HepG2 (cell line): ENCODE data around the gene NEURL1. TPM values are rescaled to one million over a fixed set of nuclear protein-coding genes. Genes with fewer than 3 reads are reported as not detected.
A peak's percentile ranks its signal among the peaks of the same experiment; 100 is the strongest.

Source experiments
- ATAC-seq: fragments of 200-7000 bp; cut with Tn5 transposase; 3 replicates; pipeline ENCODE4 v1.9.1; 2020; ENCODE audit warnings: mild to moderate bottlenecking, moderate library complexity
- BruUV-seq: library from RNA; stranded (reverse); fragments of 400-500 nt; replicated peaks from 2 replicates; lab custom pipeline; 2021; lab: Mats Ljungman, UMichigan
- CTCF ChIA-PET: fragments of 300-600 bp; formaldehyde crosslinking; extraction: SDS; loops from one replicate; lab custom pipeline; 2021; ENCODE audit warnings: low total read pairs, inconsistent platforms, low intra/inter-chr PET ratio; lab: Yijun Ruan, JAX
- POLR2A ChIA-PET: fragments of 350-600 bp; sonication (Branson Sonifier 250); formaldehyde crosslinking; loops from one replicate; lab custom pipeline; 2020; ENCODE audit warnings: antibody characterized with exemption, inconsistent platforms; lab: Yijun Ruan, JAX
- DNase-seq: peaks from one replicate; pipeline ENCODE4 v3.0.0-alpha.2; 2015; ENCODE audit warnings: low spot score
- FAIRE-seq: peaks from 3 replicates; lab custom pipeline; 2011; peaks lifted over from hg19 to GRCh38; lab: Jason Lieb, UNC
- H2AFZ ChIP-seq: one replicate; pipeline ENCODE4 v1.6.1; 2011; ENCODE audit warnings: low read length, inconsistent platforms
- H3K27ac ChIP-seq: fragments of 300-600 bp; 3 replicates; pipeline ENCODE4 v1.8.0; 2011; ENCODE audit warnings: mixed run types, mild to moderate bottlenecking, mixed read lengths, low read length, inconsistent platforms; ENCODE audit not compliant: insufficient read depth; ENCODE audit errors: extremely low read length
- H3K27me3 ChIP-seq, 2 experiments: fragments of 200-600 bp in 1 of 2; 2 replicates in 1 of 2; 3 replicates in 1 of 2; pipeline versions ENCODE4 v1.6.0 to v1.8.0; 2011; ENCODE audit warnings: low read length in 2 of 2, mild to moderate bottlenecking in 2 of 2, moderate library complexity in 2 of 2, inconsistent platforms in 1 of 2; ENCODE audit not compliant: insufficient read depth in 2 of 2, control insufficient read depth in 1 of 2
- H3K36me3 ChIP-seq, 2 experiments: fragments of 200-600 bp in 1 of 2; replicated peaks in 1 of 2; 2 replicates in 1 of 2; 3 replicates in 1 of 2; pipeline versions ENCODE4 v1.5.1 to v1.8.0; 2011; ENCODE audit warnings: low read length in 2 of 2, inconsistent platforms in 1 of 2; ENCODE audit not compliant: insufficient read depth in 2 of 2, control insufficient read depth in 1 of 2
- H3K4me1 ChIP-seq: 2 replicates; pipeline ENCODE4 v1.5.1; 2012; ENCODE audit warnings: low read length, inconsistent platforms; ENCODE audit not compliant: insufficient read depth
- H3K4me2 ChIP-seq: 2 replicates; pipeline ENCODE4 v1.6.0; 2011; ENCODE audit warnings: low read depth, low read length, inconsistent platforms
- H3K4me3 ChIP-seq, 3 experiments: fragments of 200-600 bp in 1 of 3; sonication (generic), shearing (Covaris generic) in 1 of 3; replicated peaks in 1 of 3; 2 replicates each; pipeline ENCODE4 v1.5.1; 2011 to 2016; ENCODE audit warnings: low read length in 3 of 3, inconsistent platforms in 2 of 3, low read depth in 2 of 3, mild to moderate bottlenecking in 2 of 3, control low read depth in 1 of 3, mixed read lengths in 1 of 3; ENCODE audit not compliant: insufficient read depth in 1 of 3
- H3K79me2 ChIP-seq: one replicate; pipeline ENCODE4 v1.6.1; 2011; ENCODE audit warnings: low read length, inconsistent platforms; ENCODE audit not compliant: insufficient read depth
- H3K9ac ChIP-seq: 2 replicates; pipeline ENCODE4 v1.6.0; 2011; ENCODE audit warnings: mild to moderate bottlenecking, low read depth, low read length, inconsistent platforms; ENCODE audit not compliant: insufficient read depth
- H3K9me3 ChIP-seq: 2 replicates; pipeline ENCODE4 v1.5.1; 2012; ENCODE audit warnings: mild to moderate bottlenecking, low read length
- H4K20me1 ChIP-seq: 2 replicates; pipeline ENCODE4 v1.6.0; 2011; ENCODE audit warnings: inconsistent platforms, mild to moderate bottlenecking, low read length, moderate library complexity; ENCODE audit not compliant: insufficient read depth
- DNMT3B ChIP-seq: conservative IDR thresholded peaks from 2 replicates; pipeline ENCODE4 v1.6.1; 2016; ENCODE audit warnings: missing biosample characterization, control low read depth
- DR1 ChIP-seq: sonication (generic); formaldehyde crosslinking; IDR thresholded peaks from 2 replicates; pipeline ENCODE4 v1.8.0; 2021; ENCODE audit warnings: mild to moderate bottlenecking, missing genetic modification reagents, inconsistent platforms
- GATAD2A ChIP-seq: IDR thresholded peaks from 2 replicates; pipeline ENCODE4 v1.6.1; 2016
- MEIS1 ChIP-seq: sonication (generic); formaldehyde crosslinking; IDR thresholded peaks from 2 replicates; pipeline ENCODE4 v1.9.0; 2021; ENCODE audit warnings: mild to moderate bottlenecking, missing genetic modification reagents, moderate library complexity, borderline replicate concordance
- NFE2L2 ChIP-seq: fragments of 150-350 bp; IDR thresholded peaks from 2 replicates; pipeline ENCODE4 v1.6.1; 2014; ENCODE audit warnings: low read length
- NFYC ChIP-seq: IDR thresholded peaks from 2 replicates; pipeline ENCODE4 v1.6.1; 2016; ENCODE audit warnings: missing genetic modification reagents, missing compliant biosample characterization
- SALL2 ChIP-seq: sonication (generic); formaldehyde crosslinking; IDR thresholded peaks from 2 replicates; pipeline ENCODE4 v1.8.1; 2023; ENCODE audit warnings: mild to moderate bottlenecking, missing genetic modification reagents, inconsistent platforms
- SCMH1 ChIP-seq: sonication (generic); formaldehyde crosslinking; IDR thresholded peaks from 2 replicates; pipeline ENCODE4 v1.9.0; 2021; ENCODE audit warnings: missing genetic modification reagents, mild to moderate bottlenecking, borderline replicate concordance
- STAT6 ChIP-seq: sonication (generic); formaldehyde crosslinking; IDR thresholded peaks from 2 replicates; pipeline ENCODE4 v1.4.0; 2020; ENCODE audit warnings: missing genetic modification reagents, mild to moderate bottlenecking, borderline replicate concordance
- XBP1 ChIP-seq: sonication (generic); formaldehyde crosslinking; IDR thresholded peaks from 2 replicates; pipeline ENCODE4 v1.5.0; 2020; ENCODE audit warnings: missing genetic modification reagents
- ZC3H13 ChIP-seq: sonication (generic); formaldehyde crosslinking; IDR thresholded peaks from 2 replicates; pipeline ENCODE4 v1.8.1; 2023; ENCODE audit warnings: mild to moderate bottlenecking, missing genetic modification reagents, moderate library complexity
- ZMYM4 ChIP-seq: sonication (generic); formaldehyde crosslinking; IDR thresholded peaks from 2 replicates; pipeline ENCODE4 v1.8.1; 2023; ENCODE audit warnings: mild to moderate bottlenecking, missing genetic modification reagents
- ZNF280D ChIP-seq: sonication (generic); formaldehyde crosslinking; IDR thresholded peaks from 2 replicates; pipeline ENCODE4 v1.5.1; 2020; ENCODE audit warnings: mild to moderate bottlenecking, missing genetic modification reagents
- ZNF335 ChIP-seq: sonication (generic); formaldehyde crosslinking; IDR thresholded peaks from 2 replicates; pipeline ENCODE4 v1.4.0; 2020; ENCODE audit warnings: missing genetic modification reagents
- ZNF562 ChIP-seq: sonication (generic); formaldehyde crosslinking; IDR thresholded peaks from 2 replicates; pipeline ENCODE4 v1.8.0; 2022; ENCODE audit warnings: missing genetic modification reagents, borderline replicate concordance
- ZNF761 ChIP-seq: sonication (generic); formaldehyde crosslinking; conservative IDR thresholded peaks from 2 replicates; pipeline ENCODE4 v1.4.0; 2020; ENCODE audit warnings: mild to moderate bottlenecking, missing genetic modification reagents
- ZNF790 ChIP-seq: sonication (generic); formaldehyde crosslinking; IDR thresholded peaks from 2 replicates; pipeline ENCODE4 v1.8.0; 2022; ENCODE audit warnings: missing genetic modification reagents, mild to moderate bottlenecking, borderline replicate concordance
- ZSCAN31 ChIP-seq: sonication (generic); formaldehyde crosslinking; IDR thresholded peaks from 2 replicates; pipeline ENCODE4 v1.5.0; 2020; ENCODE audit warnings: low read depth, mild to moderate bottlenecking, missing genetic modification reagents
- WGBS: methylation state at CpG from one replicate; pipeline ENCODE4 v1.1.6; 2017; ENCODE audit warnings: low lambda C conversion rate; 5-methylcytosine and 5-hydroxymethylcytosine counted together
- in situ Hi-C: cut with HindIII; loops from 2 replicates; pipeline ENCODE4 v1.10.0; 2017; ENCODE audit warnings: low pct_unique_long_range_greater_than_20kb; ENCODE audit not compliant: extremely low pct_ligation_motif_present
- intact Hi-C: fragments of 100-400 bp; cut with micrococcal nuclease; formaldehyde crosslinking; loops from one replicate; pipeline ENCODE4 v1.10.0; 2022; ENCODE audit not compliant: unreplicated experiment
- polyA plus RNA-seq, 8 experiments: library from polyadenylated mRNA; depleted of rRNA in 3 of 8; stranded (reverse) in 7 of 8; unstranded in 1 of 8; fragments of >200 nt; fragmentation: Illumina TruSeq in 4 of 8; extraction: Trizol in 4 of 8; gene quantifications; 2 replicates each; pipeline versions ENCODE4 v1.2.1 to v1.2.3, GENCODE V29; 2011 to 2016; ENCODE audit warnings: low read depth in 4 of 8, missing spikeins in 1 of 8, mixed read lengths in 1 of 8; ENCODE audit not compliant: insufficient read depth in 1 of 8
- total RNA-seq, 5 experiments: library from RNA; depleted of rRNA; stranded (reverse); fragments of >200 nt; fragmentation: Illumina TruSeq; extraction: Trizol; gene quantifications; 2 replicates each; pipeline ENCODE4 v1.2.3, GENCODE V29; 2016; ENCODE audit warnings: low read depth in 1 of 5

The NEURL1 gene
- total and polyA plus RNA-seq, 2 of the 13 experiments (the other 11 are each of a cell fraction or from before 2014, with no cell fraction given), result not detected

DNA sequence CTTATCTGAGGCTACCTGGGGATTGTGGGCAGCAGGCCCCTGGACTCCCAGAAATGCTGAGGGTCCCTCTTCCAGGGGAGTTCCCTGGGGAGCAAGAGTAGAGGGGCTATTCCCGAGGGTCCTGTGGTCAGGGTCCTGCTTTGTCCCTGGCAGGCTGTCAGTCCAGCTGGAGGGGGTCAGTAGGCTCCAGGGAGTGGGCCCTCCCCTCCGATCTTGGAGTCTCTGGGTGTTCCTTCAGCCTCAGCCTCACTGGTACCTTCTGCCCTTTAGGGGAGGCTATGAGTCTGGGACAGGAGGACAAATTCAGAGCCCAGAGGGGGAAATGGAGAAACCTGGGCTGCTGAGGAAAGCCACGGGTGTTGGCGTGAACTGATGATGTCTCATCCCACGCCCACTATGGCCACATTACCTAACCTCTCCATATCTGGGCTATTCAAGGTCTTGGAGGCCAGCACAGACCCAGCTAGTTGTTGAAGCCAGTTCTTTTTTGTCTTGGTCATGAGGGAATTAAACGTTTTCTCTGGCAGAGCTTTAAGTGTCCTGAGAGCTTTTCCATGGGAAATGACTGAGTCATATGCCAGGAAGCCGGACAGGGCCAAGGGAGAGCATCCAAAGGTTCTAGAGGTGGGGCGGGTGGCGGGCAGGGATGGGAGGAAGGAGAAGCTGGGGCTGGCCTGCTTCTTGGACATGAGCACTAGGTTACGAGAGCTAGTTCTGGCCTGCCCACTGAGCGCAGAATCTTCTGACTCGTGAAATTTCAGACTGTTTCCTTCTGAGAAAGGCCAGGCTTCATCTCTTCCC, 47.5 kb upstream of the NEURL1 start:
- WGBS, result 93% methylated on average over 9 of the region's 12 CpGs
- H3K79me2 ChIP-seq, result no peaks in the 10 kb centered on the region
- no peak overlapping the region for H2AFZ ChIP-seq
- ChIA-PET POLR2A (no interaction called here), CTCF (no interaction called here)
- ATAC-seq (no peak), FAIRE-seq (no peak), DNase-seq (no peak)
- in situ Hi-C loops (no loop called here), intact Hi-C loops (no loop called here)
- no peaks in the 10 kb centered on the region for H3K4me1 ChIP-seq
- BruUV-seq, result TSS peak; percentile 39
- H3K9me3 ChIP-seq, result no peaks in the 10 kb centered on the region
- H3K4me2 ChIP-seq, result no peak overlapping the region
- H3K36me3 ChIP-seq, result peaks cover 27 to 49% of the 10 kb centered on the region in 2 experiments; a peak in 4 of 5 replicates
- H4K20me1 ChIP-seq, result no peaks in the 10 kb centered on the region
- peaks cover 0 to under 1% of the 10 kb centered on the region in 2 experiments; a peak in 1 of 5 replicates for H3K27me3 ChIP-seq
- TF ChIP-seq ZMYM4 (CRISPR knock-in tag), result no peak
- no peak for TF ChIP-seq ZC3H13 (CRISPR knock-in tag)
- no peak for TF ChIP-seq GATAD2A
- TF ChIP-seq ZNF761 (CRISPR knock-in tag), result no peak
- TF ChIP-seq DNMT3B (CRISPR knock-in tag), result no peak
- TF ChIP-seq XBP1 (CRISPR knock-in tag), result no peak
- no peak for TF ChIP-seq MEIS1 (CRISPR knock-in tag)
- no peak for TF ChIP-seq ZSCAN31 (CRISPR knock-in tag)
- TF ChIP-seq ZNF335 (CRISPR knock-in tag), result no peak
- TF ChIP-seq ZNF562 (CRISPR knock-in tag), result no peak
- TF ChIP-seq NFE2L2, result no peak
- TF ChIP-seq ZNF790 (CRISPR knock-in tag), result no peak
- TF ChIP-seq SALL2 (CRISPR knock-in tag), result no peak
- TF ChIP-seq NFYC (CRISPR knock-in tag), result no peak
- no peak for TF ChIP-seq DR1 (CRISPR knock-in tag)
- TF ChIP-seq STAT6 (CRISPR knock-in tag), result no peak
- TF ChIP-seq ZNF280D, result no peak
- no peak for TF ChIP-seq SCMH1 (CRISPR knock-in tag)
- H3K27ac ChIP-seq, result no peak overlapping the region
- no peak overlapping the region for H3K4me3 ChIP-seq
- H3K9ac ChIP-seq, result no peak overlapping the region
